Panc1 (cell line): Measurements from ENCODE around the gene FIG4. TPM values are rescaled to one million over a fixed set of nuclear protein-coding genes. Genes with fewer than 3 reads are reported as not detected.

ENCODE experiments used
- ATAC-seq: fragments of 200-7000 bp; cut with Tn5 transposase; 2 replicates; pipeline ENCODE4 v1.9.1; 2020; ENCODE audit warnings: mild to moderate bottlenecking, moderate library complexity
- BruUV-seq: library from RNA; stranded (reverse); fragments of 400-500 nt; replicated peaks from 2 replicates; lab custom pipeline; 2021; lab: Mats Ljungman, UMichigan
- CTCF ChIA-PET: fragments of 300-600 bp; sonication (Branson Sonifier 250); formaldehyde crosslinking; loops from one replicate; lab custom pipeline; 2022; ENCODE audit warnings: antibody characterized with exemption; lab: Charles Lee
- POLR2A ChIA-PET: fragments of 300-600 bp; sonication (Branson Sonifier 250); formaldehyde crosslinking; loops from one replicate; lab custom pipeline; 2022; ENCODE audit warnings: antibody characterized with exemption; lab: Charles Lee
- DNase-seq: peaks from one replicate; pipeline ENCODE4 v3.0.0-alpha.2; 2010; ENCODE audit warnings: low read depth, low spot score
- H3K27ac ChIP-seq: 2 replicates; pipeline ENCODE4 v1.5.1; 2011; ENCODE audit warnings: mild to moderate bottlenecking, low read length, inconsistent platforms
- H3K27me3 ChIP-seq: fragments of 200-500 bp; sonication (Bioruptor generic); 2 replicates; pipeline ENCODE4 v1.6.0; 2014; ENCODE audit warnings: low read length, inconsistent platforms; ENCODE audit not compliant: control insufficient read depth, insufficient read depth
- H3K36me3 ChIP-seq: fragments of 200-500 bp; sonication (Bioruptor generic); 2 replicates; pipeline ENCODE4 v1.5.1; 2014; ENCODE audit warnings: inconsistent platforms, mild to moderate bottlenecking, low read length, moderate library complexity; ENCODE audit not compliant: control insufficient read depth, insufficient read depth
- H3K4me1 ChIP-seq: 2 replicates; pipeline ENCODE4 v1.5.1; 2011; ENCODE audit warnings: inconsistent platforms, mild to moderate bottlenecking, low read length, moderate library complexity; ENCODE audit not compliant: control insufficient read depth, insufficient read depth
- H3K4me3 ChIP-seq, 2 experiments: 2 replicates each; pipeline ENCODE4 v1.5.1; 2011 to 2012; ENCODE audit warnings: low read depth in 2 of 2, low read length in 2 of 2, mild to moderate bottlenecking in 2 of 2, inconsistent platforms in 1 of 2, moderate library complexity in 1 of 2
- H3K9me3 ChIP-seq: fragments of 200-500 bp; sonication (Bioruptor generic); 2 replicates; pipeline ENCODE4 v1.5.1; 2014; ENCODE audit warnings: low read depth, mild to moderate bottlenecking, inconsistent platforms, low read length, moderate library complexity; ENCODE audit not compliant: control insufficient read depth, insufficient read depth
- CTCF ChIP-seq: fragments of 450-650 bp; IDR thresholded peaks from 2 replicates; pipeline ENCODE4 v1.5.1; 2017; ENCODE audit warnings: mild to moderate bottlenecking
- POLR2AphosphoS5 ChIP-seq: IDR thresholded peaks from 2 replicates; pipeline ENCODE4 v1.6.1; 2012; ENCODE audit warnings: mild to moderate bottlenecking, low read depth, low read length, moderate library complexity
- REST ChIP-seq, 2 experiments: IDR thresholded peaks; 2 replicates each; pipeline ENCODE4 v1.6.1; 2011 to 2012; ENCODE audit warnings: low read depth in 2 of 2, control low read depth in 1 of 2, low read length in 1 of 2, mild to moderate bottlenecking in 1 of 2, moderate library complexity in 1 of 2; ENCODE audit not compliant: insufficient read depth in 1 of 2
- SIN3A ChIP-seq: IDR thresholded peaks from 2 replicates; pipeline ENCODE4 v1.6.1; 2012; ENCODE audit warnings: low read depth, mild to moderate bottlenecking, low read length, moderate library complexity, borderline replicate concordance; ENCODE audit not compliant: insufficient read depth
- TCF7L2 ChIP-seq: IDR thresholded peaks from 2 replicates; pipeline ENCODE4 v1.6.1; 2011; ENCODE audit warnings: mild to moderate bottlenecking, low read depth, low read length, inconsistent platforms
- in situ Hi-C: cut with HindIII; loops from 2 replicates; pipeline ENCODE4 v1.10.0; 2016; ENCODE audit warnings: low sequenced_read_pairs, low pct_unique_long_range_greater_than_20kb
- intact Hi-C: fragments of 100-400 bp; cut with micrococcal nuclease; formaldehyde crosslinking; loops from one replicate; pipeline ENCODE4 v1.10.0; 2022; ENCODE audit not compliant: unreplicated experiment
- total RNA-seq: library from RNA; stranded (reverse); gene quantifications from one replicate; pipeline ENCODE4 v1.2.1, GENCODE V29; 2021; ENCODE audit not compliant: unreplicated experiment

FIG4 gene
- total RNA-seq, 1 experiment from 2014 or later = 19.0 TPM

GRCh38 chr6:109660526-109661320, 30.4 kb upstream of the FIG4 start:
- Histone ChIP-seq H3K27ac (no peak overlapping the region), H3K4me3 (no peak overlapping the region), H3K4me1 (no peaks in the 10 kb centered on the region), H3K27me3 (0 out of 2 replicates have a peak, but pooled peaks cover 7% of the 10 kb centered on the region), H3K9me3 (no peaks in the 10 kb centered on the region), H3K36me3 (no peaks in the 10 kb centered on the region)
- DNase-seq (no peak), ATAC-seq (no peak)
- TF ChIP-seq SIN3A (no peak), POLR2AphosphoS5 (no peak), REST (IDR thresholded peaks at IDR 0.05; ENCODE audit: insufficient read depth in 1 of 2, low read depth in 2 of 2, low read length in 1 of 2) (no peak), CTCF (no peak), TCF7L2 (no peak)
- intact Hi-C loops = no loop called here
- no TSS peak for BruUV-seq
- ChIA-PET POLR2A (no interaction called here), CTCF (no interaction called here)
- in situ Hi-C loops = no loop called here

GRCh38 chr6:109662192-109662591, 28.9 kb upstream of the FIG4 start:
- no TSS peak for BruUV-seq
- intact Hi-C loops (no loop called here), in situ Hi-C loops (no loop called here)
- ATAC-seq = no peak
- Histone ChIP-seq H3K4me1 (no peaks in the 10 kb centered on the region), H3K27me3 (0 out of 2 replicates have a peak, but pooled peaks cover 7% of the 10 kb centered on the region), H3K4me3 (no peak overlapping the region), H3K27ac (no peak overlapping the region), H3K36me3 (no peaks in the 10 kb centered on the region), H3K9me3 (no peaks in the 10 kb centered on the region)
- CTCF ChIA-PET = interaction anchor here (0.6 kb wide), 1 partner anchor 47 kb away, joined by 5 read pairs; no protein-coding TSS in a partner anchor
- no peak for DNase-seq
- no peak for TF ChIP-seq CTCF
- TF ChIP-seq TCF7L2 = no peak
- TF ChIP-seq SIN3A = no peak
- TF ChIP-seq REST (IDR thresholded peaks at IDR 0.05; ENCODE audit: insufficient read depth in 1 of 2, low read depth in 2 of 2, low read length in 1 of 2) = no peak
- TF ChIP-seq POLR2AphosphoS5 = no peak
- POLR2A ChIA-PET = no interaction called here
